Stimulated activated CD4-positive, alpha-beta T cell treated with anti-CD3 and anti-CD28 coated beads, Interleukin-15, amount 100 ng/mL, for 48 hours (primary cell): ENCODE data around the gene SPATA45.
A peak's percentile ranks its signal among the peaks of the same experiment; 100 is the strongest.

Source experiments
- DNase-seq, 2 donors: peaks; one replicate each; pipeline ENCODE4 v3.0.0-alpha.2; 2020; ENCODE audit warnings: low read depth in 2 of 2

SPATA45 gene

GRCh38 chr1:212828395-212828794, 19.1 kb downstream of the SPATA45 start:
- no peak for DNase-seq

- no peak for DNase-seq
Measured at GRCh38 chr1:212827831-212828278, 19.6 kb downstream of the SPATA45 start.

GRCh38 chr1:212827171-212827776, 20.2 kb downstream of the SPATA45 start:
- DNase-seq = no peak

DNA sequence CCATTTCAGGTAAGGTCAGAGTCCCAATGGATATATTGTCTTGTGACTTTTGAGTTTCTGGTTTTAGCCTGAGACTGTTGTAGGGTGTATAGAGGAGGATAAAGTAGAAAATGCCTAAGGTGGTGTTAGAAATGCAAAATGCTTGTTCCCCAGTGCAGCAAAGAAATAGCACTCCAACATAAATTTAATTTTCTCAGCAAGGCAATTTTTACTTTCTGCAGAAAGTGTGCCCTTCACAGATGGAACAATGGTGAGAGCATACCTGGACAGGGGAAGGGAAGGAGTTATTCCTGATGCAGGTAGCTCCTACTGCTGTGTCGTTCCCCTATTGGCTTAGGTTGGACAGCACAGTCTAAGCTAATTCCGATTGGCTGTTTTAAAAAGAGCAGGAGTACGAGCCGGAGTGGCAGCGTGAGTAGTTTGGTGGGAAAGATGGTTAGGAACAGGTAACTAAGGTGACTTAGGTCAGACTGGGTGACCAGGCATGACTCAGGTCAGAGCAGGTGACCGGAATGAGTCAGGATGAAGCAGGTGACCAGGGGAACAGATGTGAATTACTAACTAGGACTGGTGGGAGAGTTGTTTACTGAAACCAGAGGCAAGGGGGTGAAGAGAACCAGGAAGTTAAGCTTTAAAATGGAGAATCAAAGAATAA, 21.5 kb downstream of the SPATA45 start:
- no peak for DNase-seq

DNA sequence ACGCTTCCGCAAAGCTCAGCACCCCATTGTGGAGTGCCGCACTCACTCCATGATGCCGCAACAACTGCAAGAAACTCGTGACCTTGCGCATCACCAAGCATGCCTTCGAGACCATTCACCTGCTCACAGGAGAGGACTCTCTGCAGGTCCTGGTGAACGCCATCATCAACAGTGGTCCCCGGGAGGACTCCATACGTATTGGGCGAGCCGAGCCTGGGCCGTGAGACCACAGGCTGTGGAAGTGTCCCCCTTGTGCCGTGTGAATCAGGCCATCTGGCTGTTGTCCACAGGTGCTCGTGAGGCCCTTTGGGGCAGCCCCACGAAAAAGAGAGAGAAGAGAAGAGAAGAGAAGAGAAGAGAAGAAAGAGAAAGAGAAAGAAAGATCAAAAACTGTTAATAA, 23.2 kb downstream of the SPATA45 start:
- no peak for DNase-seq

DNA sequence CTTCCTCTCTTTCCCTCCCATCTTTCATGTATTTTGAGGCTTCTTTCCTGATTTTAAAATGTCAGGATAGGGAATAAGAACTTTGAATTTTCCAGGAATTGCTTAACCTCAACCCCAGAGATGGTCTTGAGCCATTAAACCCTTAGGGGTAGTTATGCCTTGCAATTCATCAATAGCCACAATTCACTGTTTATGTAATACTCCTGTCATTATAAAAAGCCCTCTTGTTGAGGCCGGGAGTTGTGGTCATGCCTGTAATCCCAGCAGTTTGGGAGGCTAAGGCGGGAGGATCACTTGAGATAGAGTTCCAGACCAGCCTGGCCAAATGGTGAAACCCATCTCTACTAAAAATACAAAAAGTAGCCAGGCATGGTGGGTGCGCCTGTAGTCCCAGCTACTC, 24.5 kb downstream of the SPATA45 start:
- no peak for DNase-seq

DNA sequence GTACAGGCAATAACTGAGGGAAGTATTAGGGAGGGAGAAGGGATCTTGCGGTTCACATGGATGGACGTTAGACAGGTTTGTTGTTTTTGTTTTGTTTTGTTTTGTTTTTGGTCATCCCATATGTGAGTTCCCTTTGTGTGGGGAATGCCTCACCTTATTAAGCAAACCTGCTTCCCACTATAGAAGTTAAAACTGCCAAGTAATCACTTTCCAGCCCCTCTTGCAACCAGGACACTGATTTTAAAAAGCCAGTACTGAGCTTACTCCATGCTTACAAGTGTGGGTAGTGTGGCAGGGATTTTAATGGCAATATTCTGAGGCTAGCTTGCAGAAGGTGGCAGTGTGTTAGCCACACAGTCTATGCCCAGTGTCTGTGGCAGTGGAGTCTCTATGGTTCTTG, 26.5 kb downstream of the SPATA45 start:
- no peak for DNase-seq

- no peak for DNase-seq
Measured at GRCh38 chr1:212819726-212820125, 27.7 kb downstream of the SPATA45 start.

- DNase-seq = no peak
Measured at GRCh38 chr1:212816567-212817278, 30.7 kb downstream of the SPATA45 start.

- no peak for DNase-seq
Measured at GRCh38 chr1:212814537-212815334, 32.7 kb downstream of the SPATA45 start.

DNA sequence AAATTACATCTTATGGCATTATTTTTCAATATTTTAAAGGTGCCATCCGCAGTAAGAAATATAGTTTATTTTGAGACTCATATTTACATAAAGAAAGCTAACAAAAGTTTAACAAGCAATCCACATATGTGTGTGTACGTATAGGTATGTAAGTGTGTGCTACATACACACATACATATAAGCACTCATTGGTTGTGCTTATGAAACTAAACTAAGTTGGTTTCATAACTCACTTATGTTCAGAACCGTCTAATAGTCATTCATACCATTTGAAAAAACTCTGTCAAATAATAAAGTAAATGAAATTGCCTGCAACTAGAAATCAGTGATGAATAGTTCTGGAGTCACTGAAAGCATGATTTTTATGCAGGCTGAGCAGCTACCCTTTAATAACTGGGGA, 41.7 kb downstream of the SPATA45 start:
- DNase-seq = no peak

DNA sequence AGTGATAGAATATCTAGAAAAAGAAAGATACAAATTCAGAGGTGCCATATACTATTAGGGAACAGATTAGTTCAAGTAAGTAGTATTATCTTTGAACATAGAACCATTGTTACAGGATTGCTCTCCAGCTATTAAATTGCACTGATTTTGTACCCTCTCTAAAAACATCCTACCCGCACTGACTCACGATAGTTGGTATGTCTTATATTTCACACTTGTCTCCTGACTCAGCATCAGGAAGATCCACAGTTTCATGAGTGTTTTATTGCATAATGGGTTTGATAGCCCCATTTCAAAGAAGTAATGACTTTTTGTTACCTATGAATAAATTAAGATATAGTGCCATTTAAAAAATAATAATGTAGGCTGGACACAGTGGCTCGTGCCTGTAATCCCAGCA, 49.8 kb downstream of the SPATA45 start:
- DNase-seq = no peak

DNA sequence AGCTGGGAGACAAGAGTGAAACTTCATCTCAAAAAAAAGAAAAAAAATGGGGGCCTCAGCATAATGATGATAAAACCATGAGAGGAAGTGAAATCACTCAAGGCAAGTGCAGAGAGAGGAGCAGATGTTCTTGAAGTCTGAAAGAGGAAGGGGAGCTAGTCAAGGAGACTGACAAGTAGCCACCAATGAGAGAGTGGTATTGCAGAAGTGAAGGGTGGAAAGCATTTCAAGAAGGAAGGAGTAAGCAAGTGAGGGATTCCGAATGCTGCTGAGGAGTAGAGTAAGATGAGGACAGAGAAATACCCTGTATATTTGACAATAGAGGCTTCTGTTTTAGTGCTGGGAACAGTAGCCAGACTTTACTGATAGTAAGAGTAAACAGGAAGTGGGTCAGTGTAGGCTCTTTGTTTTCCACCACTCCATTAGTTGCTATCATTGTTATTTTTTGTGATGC, 52.9 kb downstream of the SPATA45 start:
- DNase-seq = no peak

- DNase-seq = no peak
Measured at GRCh38 chr1:212792396-212792908, 55.0 kb downstream of the SPATA45 start.

DNA sequence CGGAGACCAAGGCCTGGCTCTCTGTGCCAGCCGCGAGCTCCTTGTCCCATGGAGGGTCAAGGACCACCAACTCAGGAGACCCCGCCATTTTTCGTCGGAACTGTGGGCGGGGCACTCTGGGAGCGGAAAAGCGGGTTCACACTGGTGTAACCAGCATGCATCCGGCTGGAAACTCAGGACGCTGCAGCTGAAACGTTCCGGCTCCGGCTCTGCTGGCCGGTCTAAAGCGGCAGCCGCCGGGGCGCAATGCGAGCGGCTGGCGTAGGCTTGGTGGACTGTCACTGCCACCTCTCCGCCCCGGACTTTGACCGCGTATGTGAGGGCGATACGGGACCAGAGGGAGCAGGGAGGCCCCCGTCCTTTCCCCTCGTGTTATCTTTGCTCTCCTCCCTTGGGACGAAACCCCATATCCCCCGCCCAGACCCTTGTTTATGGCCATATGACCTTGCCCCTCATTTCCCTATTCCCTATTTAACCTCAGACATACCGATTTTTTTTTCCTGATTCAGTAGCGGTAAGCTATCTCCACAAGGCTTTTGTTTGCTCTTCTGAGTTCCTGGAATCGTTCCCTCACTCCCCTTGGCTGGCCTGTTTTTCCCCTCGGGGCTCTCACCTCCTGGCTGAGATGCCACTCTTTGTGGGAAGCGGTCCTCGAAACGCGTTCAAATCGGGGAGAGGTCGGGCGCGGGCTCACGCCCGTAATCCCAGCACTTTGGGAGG, 55.6 kb downstream of the SPATA45 start, which contains the start of the genes NSL1 and TATDN3:
TSS of gene NSL1 (minus strand) at position 102 of the 720 bp plus-strand sequence. CDS start at position 88, 14 bp downstream.
TSS of gene TATDN3 (plus strand) at position 219 of the 720 bp plus-strand sequence. CDS start at position 247, 28 bp downstream.
- DNase-seq = peak; percentile 86 to 92

GRCh38 chr1:212791261-212791675, 56.2 kb downstream of the SPATA45 start:
- DNase-seq = no peak

GRCh38 chr1:212785871-212786270, 61.6 kb downstream of the SPATA45 start:
- no peak for DNase-seq

DNA sequence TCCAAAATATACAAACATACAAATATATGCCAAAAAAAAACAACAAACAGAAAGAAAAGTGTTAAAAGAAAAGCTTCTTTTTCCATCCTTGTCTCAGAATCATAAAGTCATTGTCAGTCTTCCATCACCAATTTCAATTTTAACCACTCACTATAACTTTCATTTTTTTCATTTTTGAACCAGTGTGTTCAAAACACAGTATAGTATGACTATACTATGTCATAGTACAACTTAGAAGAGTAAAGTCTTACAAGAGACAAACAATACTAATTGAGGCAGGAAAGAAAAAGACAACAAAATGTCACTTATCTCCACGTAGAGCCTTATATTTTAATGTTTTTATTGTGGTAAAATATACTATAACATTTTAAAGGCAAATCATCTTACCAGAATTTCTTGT, 63.5 kb downstream of the SPATA45 start:
- DNase-seq = no peak

- no peak for DNase-seq
Measured at GRCh38 chr1:212782422-212783154, 64.9 kb downstream of the SPATA45 start.

DNA sequence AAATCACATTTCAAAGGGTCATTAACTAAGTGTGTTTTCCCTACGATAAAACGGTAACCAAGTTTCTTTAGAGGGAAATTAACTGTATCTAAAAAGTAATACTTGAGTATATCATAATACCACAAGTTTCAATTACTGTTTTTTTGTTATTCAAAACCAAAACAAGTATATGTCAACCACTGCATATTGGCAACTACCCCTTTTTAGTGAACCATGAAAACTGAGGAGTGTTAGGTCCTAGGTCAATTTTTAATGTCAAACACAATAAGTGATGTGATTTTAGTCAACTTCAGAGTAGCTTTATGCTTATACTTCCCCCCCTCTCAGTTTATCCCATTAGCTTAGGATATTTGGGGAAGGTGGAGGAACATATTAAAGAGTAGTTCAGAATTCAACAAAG, 66.2 kb downstream of the SPATA45 start:
- no peak for DNase-seq
